WTC11 (cell line): ENCODE results near the gene GALNT12. TPM values are rescaled to one million over a fixed set of nuclear protein-coding genes. Genes with fewer than 3 reads are reported as not detected.

Experiments
- ATAC-seq: fragments of 200-7000 bp; cut with Tn5 transposase; 2 replicates; pipeline ENCODE4 v1.10.0; 2021; ENCODE audit warnings: mild to moderate bottlenecking, moderate library complexity
- CTCF ChIA-PET: fragments of 300-600 bp; sonication (Branson Sonifier 250); formaldehyde crosslinking; loops from one replicate; lab custom pipeline; 2021; ENCODE audit warnings: antibody characterized with exemption; lab: Charles Lee
- POLR2A ChIA-PET: fragments of 350-600 bp; sonication (Branson Sonifier 250); formaldehyde crosslinking; loops from one replicate; lab custom pipeline; 2021; ENCODE audit warnings: antibody characterized with exemption; lab: Charles Lee
- DNase-seq: peaks from one replicate; pipeline ENCODE4 v3.0.0; 2021; ENCODE audit warnings: low spot score
- H3K27ac Mint-ChIP-seq: 2 replicates; pipeline ENCODE4 v1.8.0; 2021; ENCODE audit warnings: mixed read lengths
- H3K27me3 Mint-ChIP-seq: 2 replicates; pipeline ENCODE4 v1.8.0; 2021; ENCODE audit warnings: low read depth, mild to moderate bottlenecking, moderate library complexity, mixed read lengths
- H3K36me3 Mint-ChIP-seq: 2 replicates; pipeline ENCODE4 v1.8.0; 2021; ENCODE audit warnings: mixed read lengths
- H3K4me1 Mint-ChIP-seq: 2 replicates; pipeline ENCODE4 v1.8.0; 2022; ENCODE audit warnings: mixed read lengths
- H3K4me3 Mint-ChIP-seq: 2 replicates; pipeline ENCODE4 v1.8.0; 2021; ENCODE audit warnings: mild to moderate bottlenecking, moderate library complexity, mixed read lengths
- H3K9me3 Mint-ChIP-seq: 2 replicates; pipeline ENCODE4 v1.8.0; 2021; ENCODE audit warnings: mixed read lengths
- ARID4B ChIP-seq: sonication (generic); formaldehyde crosslinking; IDR thresholded peaks from 2 replicates; pipeline ENCODE4 v1.8.0; 2023; ENCODE audit warnings: missing genetic modification reagents, mild to moderate bottlenecking, borderline replicate concordance
- ATF2 ChIP-seq: sonication (generic); formaldehyde crosslinking; IDR thresholded peaks from 2 replicates; pipeline ENCODE4 v1.8.1; 2022; ENCODE audit warnings: low read depth, missing genetic modification reagents, borderline replicate concordance
- NFYB ChIP-seq: sonication (generic); formaldehyde crosslinking; conservative IDR thresholded peaks from 2 replicates; pipeline ENCODE4 v1.8.0; 2022; ENCODE audit warnings: low read depth, missing genetic modification reagents
- NR2C2 ChIP-seq: sonication (generic); formaldehyde crosslinking; IDR thresholded peaks from 2 replicates; pipeline ENCODE4 v1.8.0; 2022; ENCODE audit warnings: mild to moderate bottlenecking, missing genetic modification reagents
- SOX15 ChIP-seq: fragments of 250-450 bp; sonication (Bioruptor Pico); IDR thresholded peaks from 2 replicates; pipeline ENCODE4 v1.9.0; 2021; ENCODE audit warnings: mild to moderate bottlenecking
- STAT6 ChIP-seq: sonication (generic); formaldehyde crosslinking; conservative IDR thresholded peaks from 2 replicates; pipeline ENCODE4 v1.8.1; 2023; ENCODE audit warnings: mild to moderate bottlenecking, low read depth, missing genetic modification reagents, moderate library complexity
- ZBTB43 ChIP-seq: sonication (generic); formaldehyde crosslinking; IDR thresholded peaks from 2 replicates; pipeline ENCODE4 v1.8.1; 2023; ENCODE audit warnings: mild to moderate bottlenecking, missing genetic modification reagents
- total RNA-seq: library from RNA; stranded (reverse); gene quantifications from 3 replicates; pipeline ENCODE4 v1.2.3, GENCODE V29; 2021

GALNT12 gene
- total RNA-seq, 1 experiment from 2014 or later = 19.3 TPM

- H3K36me3 Mint-ChIP-seq = peaks cover 34% of the 10 kb centered on the region
- no peak for ATAC-seq
These were observed 17.9 kb upstream of the GALNT12 start for GRCh38 chr9:98789483-98790133.

More at GRCh38 chr9:98789483-98790133, 17.9 kb upstream of the GALNT12 start:
- H3K9me3 Mint-ChIP-seq = no peaks in the 10 kb centered on the region
- no peaks in the 10 kb centered on the region for H3K27me3 Mint-ChIP-seq
- no peak for DNase-seq
- POLR2A ChIA-PET = no interaction called here
- H3K27ac Mint-ChIP-seq = no peak overlapping the region
- no peak overlapping the region for H3K4me3 Mint-ChIP-seq
- CTCF ChIA-PET = no interaction called here
- peaks cover 32% of the 10 kb centered on the region for H3K4me1 Mint-ChIP-seq
- TF ChIP-seq STAT6 (CRISPR knock-in tag) = no peak
- no peak for TF ChIP-seq NR2C2 (CRISPR knock-in tag)
- TF ChIP-seq ATF2 (CRISPR knock-in tag) = no peak
- no peak for TF ChIP-seq NFYB (CRISPR knock-in tag)
- TF ChIP-seq SOX15 (CRISPR knock-in tag) = no peak
- TF ChIP-seq ZBTB43 (CRISPR knock-in tag) = no peak
- no peak for TF ChIP-seq ARID4B (CRISPR knock-in tag)
- TF ChIP-seq, all 79 proteins: peak for 0
